ENCODE measurements around the gene FCHO2. TPM values are rescaled to one million over a fixed set of nuclear protein-coding genes. Genes with fewer than 3 reads are reported as not detected.

FCHO2 gene
- total and polyA plus RNA-seq, 2 of the 8 experiments (the other 6 are each of a cell fraction or from before 2014, with no cell fraction given), result 4.3 to 15.7 TPM

DNA sequence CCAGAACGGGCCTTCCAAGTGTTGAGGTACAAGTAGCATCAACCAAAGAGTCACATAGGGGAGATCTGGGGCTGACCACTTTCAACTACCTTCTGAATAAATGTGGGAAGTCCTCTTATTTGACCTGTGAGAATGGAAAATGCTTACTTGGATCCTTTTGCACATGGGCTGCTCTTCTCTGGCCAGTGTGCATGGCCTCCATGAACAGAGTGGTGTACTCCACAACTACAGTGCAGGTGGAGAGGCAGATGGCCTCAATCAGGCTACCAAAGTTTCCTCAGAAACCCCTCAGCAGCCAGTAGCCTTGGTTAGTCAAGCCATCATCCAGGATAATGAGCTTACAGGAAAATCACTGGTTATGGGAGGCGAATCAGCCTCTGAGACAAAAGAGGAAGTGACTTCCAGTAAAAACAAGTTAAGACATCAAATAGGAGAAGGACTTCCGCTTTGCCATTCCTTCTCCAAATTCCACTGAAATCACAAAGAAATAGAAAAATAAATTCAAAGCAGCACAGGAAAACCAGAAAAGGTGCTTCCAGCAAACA lies 18.3 kb upstream of the FCHO2 start:
- ChIA-PET POLR2A (ENCODE audit: partially characterized antibody) (interaction anchor here (0.7 kb wide), 1 partner anchor 19 kb away, joined by 3 read pairs; no protein-coding TSS in a partner anchor), CTCF (ENCODE audit: partially characterized antibody) (no interaction called here)
- no peaks in the 10 kb centered on the region for H3K27me3 ChIP-seq (replicated peaks in 1 of 4; ENCODE audit: control insufficient read depth in 3 of 4, extremely low read depth in 1 of 4, insufficient read depth in 3 of 4, low read length in 3 of 4)
- DNase-seq (ENCODE audit: low read depth in 1 of 2, low spot score in 2 of 2) (no peak), FAIRE-seq (no peak)
- H3K18ac ChIP-seq (ENCODE audit: extremely low read depth, low read length), result no peak overlapping the region
- H2BK120ac ChIP-seq (replicated peaks; ENCODE audit: low read depth, low read length), result no peak overlapping the region
- no peak for TF ChIP-seq EP300 (IDR thresholded peaks at IDR 0.05; ENCODE audit: borderline replicate concordance in 1 of 2, low read depth in 2 of 2, low read length in 2 of 2)
- no peak for TF ChIP-seq RBBP5 (IDR thresholded peaks at IDR 0.05; ENCODE audit: borderline replicate concordance, low read depth, low read length)
- no peak for TF ChIP-seq KDM5A (IDR thresholded peaks at IDR 0.05; ENCODE audit: low read length)
- TF ChIP-seq JUND (IDR thresholded peaks at IDR 0.05; ENCODE audit: low read length), result no peak
- no peak for TF ChIP-seq CREB1 (IDR thresholded peaks at IDR 0.05)
- no peak for TF ChIP-seq NRF1 (IDR thresholded peaks at IDR 0.05; ENCODE audit: low read depth, low read length)
- TF ChIP-seq, protein P1, sequence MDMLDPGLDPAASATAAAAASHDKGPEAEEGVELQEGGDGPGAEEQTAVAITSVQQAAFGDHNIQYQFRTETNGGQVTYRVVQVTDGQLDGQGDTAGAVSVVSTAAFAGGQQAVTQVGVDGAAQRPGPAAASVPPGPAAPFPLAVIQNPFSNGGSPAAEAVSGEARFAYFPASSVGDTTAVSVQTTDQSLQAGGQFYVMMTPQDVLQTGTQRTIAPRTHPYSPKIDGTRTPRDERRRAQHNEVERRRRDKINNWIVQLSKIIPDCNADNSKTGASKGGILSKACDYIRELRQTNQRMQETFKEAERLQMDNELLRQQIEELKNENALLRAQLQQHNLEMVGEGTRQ (IDR thresholded peaks at IDR 0.05; ENCODE audit: low read length), result no peak
- no peak for TF ChIP-seq SUZ12 (IDR thresholded peaks at IDR 0.05; ENCODE audit: low read length)
- no peak for TF ChIP-seq CTBP2 (IDR thresholded peaks at IDR 0.05; ENCODE audit: borderline replicate concordance, insufficient read depth, insufficient read length, low read length)
- no peaks in the 10 kb centered on the region for H3K79me1 ChIP-seq (ENCODE audit: low read depth, low read length)
- H3K56ac ChIP-seq (replicated peaks; ENCODE audit: insufficient read length, low read depth, low read length), result no peak overlapping the region
- no peaks in the 10 kb centered on the region for H4K20me1 ChIP-seq (replicated peaks in 1 of 2; ENCODE audit: control insufficient read depth in 1 of 2, insufficient read depth in 2 of 2, low read length in 2 of 2)
- no peak overlapping the region for H4K91ac ChIP-seq (replicated peaks; ENCODE audit: insufficient read length, low read length)
- H3K23ac ChIP-seq (ENCODE audit: insufficient read length), result no peak overlapping the region
- H2BK5ac ChIP-seq (ENCODE audit: low read depth, low read length), result no peak overlapping the region
- H2AFZ ChIP-seq (ENCODE audit: low read length), result no peak overlapping the region
- H3K4me1 ChIP-seq (replicated peaks in 1 of 4; ENCODE audit: control insufficient read depth in 3 of 4, insufficient read depth in 4 of 4, low read length in 3 of 4), result no peaks in the 10 kb centered on the region
- H3K27ac ChIP-seq (ENCODE audit: low read depth, low read length), result no peak overlapping the region
- H3K14ac ChIP-seq (ENCODE audit: insufficient read length), result no peak overlapping the region
- H3K36me3 ChIP-seq (ENCODE audit: control insufficient read depth in 2 of 4, insufficient read depth in 4 of 4, low read length in 3 of 4), result peaks cover 0 to 2% (median 0%) of the 10 kb centered on the region in 4 experiments; a peak in 1 of 8 replicates
- no peak overlapping the region for H2BK15ac ChIP-seq (ENCODE audit: low read length)
- no peaks in the 10 kb centered on the region for H3K79me2 ChIP-seq (ENCODE audit: control insufficient read depth in 1 of 2, insufficient read depth in 2 of 2, low read length in 2 of 2)
- H2AK5ac ChIP-seq (ENCODE audit: low read depth, low read length), result no peak overlapping the region
- H2BK12ac ChIP-seq (ENCODE audit: low read depth, low read length), result no peak overlapping the region
- 88% methylated on average over 3 of the region's 3 CpGs; no CpG with 5 or more reads in 1 of the 2 experiments for WGBS, 2 experiments (ENCODE audit: extremely low coverage in 1 of 2, insufficient coverage in 1 of 2, insufficient read length in 1 of 2, insufficient replicate concordance in 2 of 2, low coverage in 1 of 2, low lambda C conversion rate in 2 of 2, missing lambda C conversion rate in 1 of 2)
- no peak overlapping the region for H4K5ac ChIP-seq (ENCODE audit: insufficient read length, low read depth, low read length)
- no peaks in the 10 kb centered on the region for H3K23me2 ChIP-seq (ENCODE audit: low read depth, low read length)
- H3K9me3 ChIP-seq (ENCODE audit: insufficient read depth in 2 of 2, low read depth in 1 of 2, low read length in 1 of 2), result peaks cover 3 to 10% of the 10 kb centered on the region in 2 experiments; a peak in 3 of 4 replicates
- no peak overlapping the region for H4K8ac ChIP-seq (ENCODE audit: extremely low read depth, insufficient read depth, low read length)
- no peak overlapping the region for H2BK20ac ChIP-seq (ENCODE audit: low read length)
- H3K9ac ChIP-seq (replicated peaks in 1 of 4; ENCODE audit: extremely low read depth in 1 of 4, low read depth in 3 of 4, low read length in 3 of 4), result no peak overlapping the region
- no peak overlapping the region for H3K4me3 ChIP-seq (ENCODE audit: extremely low read depth in 1 of 4, insufficient read depth in 2 of 4, low read depth in 3 of 4, low read length in 4 of 4)
- no peak overlapping the region for H3K4ac ChIP-seq (replicated peaks; ENCODE audit: insufficient read length, low read depth, low read length)
- no peak overlapping the region for H3K4me2 ChIP-seq (ENCODE audit: insufficient read depth in 1 of 2, low read depth in 2 of 2, low read length in 2 of 2)
